ENCODE measurements around the gene LEAP2. TPM values are rescaled to one million over a fixed set of nuclear protein-coding genes. Genes with fewer than 3 reads are reported as not detected.

LEAP2 gene
- total RNA-seq, 1 donor from 2014 or later = 0.27 TPM

DNA sequence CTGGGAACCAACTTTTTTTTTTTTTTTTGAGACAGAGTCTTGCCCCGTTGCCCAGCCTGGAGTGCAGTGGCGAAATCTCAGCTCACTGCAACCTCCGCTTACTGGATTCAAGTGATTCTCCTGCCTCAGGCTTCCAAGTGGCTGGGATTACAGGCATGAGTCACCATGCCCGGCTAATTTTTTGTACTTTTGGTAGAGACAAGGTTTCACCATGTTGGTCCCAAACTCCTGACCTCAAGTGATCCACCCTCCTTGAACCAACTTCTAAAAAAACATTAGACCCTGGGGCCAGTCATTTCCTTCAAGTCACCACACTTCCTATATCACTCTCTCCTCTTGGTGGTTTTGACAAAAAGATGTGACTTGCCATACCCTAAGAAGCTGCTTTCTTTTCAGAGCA lies 32.2 kb upstream of the LEAP2 start:
- H3K4me1 ChIP-seq (ENCODE audit: insufficient read depth, low read length) = peaks cover 14% of the 10 kb centered on the region
- H3K27ac Mint-ChIP-seq (ENCODE audit: unreplicated experiment) = no peak overlapping the region
- H4K20me1 ChIP-seq (ENCODE audit: insufficient read depth, low read length) = no peaks in the 10 kb centered on the region
- no peaks in the 10 kb centered on the region for H3K36me3 ChIP-seq (ENCODE audit: insufficient read depth, low read length)
- no peak overlapping the region for H3K27ac ChIP-seq (ENCODE audit: low read depth, low read length)
- H3K9ac ChIP-seq (ENCODE audit: low read length) = no peak overlapping the region
- DNase-seq (ENCODE audit: low read depth) = no peak
- H3K27me3 Mint-ChIP-seq (ENCODE audit: low read depth, unreplicated experiment) = no peaks in the 10 kb centered on the region
- no peak overlapping the region for H3K4me3 ChIP-seq (ENCODE audit: insufficient read depth, low read depth, low read length)
- no peaks in the 10 kb centered on the region for H3K27me3 ChIP-seq (ENCODE audit: insufficient read depth, low read length)
- H3K4me2 ChIP-seq (ENCODE audit: low read length) = no peak overlapping the region
- H3K9me3 Mint-ChIP-seq (ENCODE audit: unreplicated experiment) = peaks cover 2% of the 10 kb centered on the region
- H3K79me2 ChIP-seq (ENCODE audit: insufficient read depth, low read length) = no peaks in the 10 kb centered on the region
- no peak overlapping the region for H3K4me3 Mint-ChIP-seq (ENCODE audit: unreplicated experiment)
- H3K36me3 Mint-ChIP-seq (ENCODE audit: low read depth, unreplicated experiment) = no peaks in the 10 kb centered on the region
- TF ChIP-seq, protein P1, sequence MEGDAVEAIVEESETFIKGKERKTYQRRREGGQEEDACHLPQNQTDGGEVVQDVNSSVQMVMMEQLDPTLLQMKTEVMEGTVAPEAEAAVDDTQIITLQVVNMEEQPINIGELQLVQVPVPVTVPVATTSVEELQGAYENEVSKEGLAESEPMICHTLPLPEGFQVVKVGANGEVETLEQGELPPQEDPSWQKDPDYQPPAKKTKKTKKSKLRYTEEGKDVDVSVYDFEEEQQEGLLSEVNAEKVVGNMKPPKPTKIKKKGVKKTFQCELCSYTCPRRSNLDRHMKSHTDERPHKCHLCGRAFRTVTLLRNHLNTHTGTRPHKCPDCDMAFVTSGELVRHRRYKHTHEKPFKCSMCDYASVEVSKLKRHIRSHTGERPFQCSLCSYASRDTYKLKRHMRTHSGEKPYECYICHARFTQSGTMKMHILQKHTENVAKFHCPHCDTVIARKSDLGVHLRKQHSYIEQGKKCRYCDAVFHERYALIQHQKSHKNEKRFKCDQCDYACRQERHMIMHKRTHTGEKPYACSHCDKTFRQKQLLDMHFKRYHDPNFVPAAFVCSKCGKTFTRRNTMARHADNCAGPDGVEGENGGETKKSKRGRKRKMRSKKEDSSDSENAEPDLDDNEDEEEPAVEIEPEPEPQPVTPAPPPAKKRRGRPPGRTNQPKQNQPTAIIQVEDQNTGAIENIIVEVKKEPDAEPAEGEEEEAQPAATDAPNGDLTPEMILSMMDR (IDR thresholded peaks at IDR 0.05; ENCODE audit: insufficient read depth, low read depth, low read length) = no peak
- no peak for TF ChIP-seq EZH2 (IDR thresholded peaks at IDR 0.05; ENCODE audit: insufficient read depth, low read length)
- no peaks in the 10 kb centered on the region for H3K9me3 ChIP-seq (ENCODE audit: insufficient read depth, low read depth, low read length)
- no peak overlapping the region for H2AFZ ChIP-seq (ENCODE audit: low read depth, low read length)
- peaks cover 14% of the 10 kb centered on the region for H3K4me1 Mint-ChIP-seq (ENCODE audit: low read depth, unreplicated experiment)
- no peak for FAIRE-seq

GRCh38 chr5:132848270-132848669 lies 25.2 kb upstream of the LEAP2 start:
- Histone ChIP-seq H3K36me3 (ENCODE audit: insufficient read depth, low read length) (no peaks in the 10 kb centered on the region), H3K27me3 (ENCODE audit: insufficient read depth, low read length) (no peaks in the 10 kb centered on the region), H4K20me1 (ENCODE audit: insufficient read depth, low read length) (no peaks in the 10 kb centered on the region), H3K79me2 (ENCODE audit: insufficient read depth, low read length) (no peaks in the 10 kb centered on the region), H2AFZ (ENCODE audit: low read depth, low read length) (no peak overlapping the region), H3K9me3 (ENCODE audit: insufficient read depth, low read depth, low read length) (no peaks in the 10 kb centered on the region), H3K4me2 (ENCODE audit: low read length) (no peak overlapping the region), H3K9ac (ENCODE audit: low read length) (no peak overlapping the region), H3K27ac (ENCODE audit: low read depth, low read length) (no peak overlapping the region), H3K4me1 (ENCODE audit: insufficient read depth, low read length) (no peaks in the 10 kb centered on the region), H3K4me3 (ENCODE audit: insufficient read depth, low read depth, low read length) (no peak overlapping the region)
- DNase-seq (ENCODE audit: low read depth) (no peak), FAIRE-seq (no peak)
- TF ChIP-seq EZH2 (IDR thresholded peaks at IDR 0.05; ENCODE audit: insufficient read depth, low read length) = no peak
- TF ChIP-seq, protein P1 (IDR thresholded peaks at IDR 0.05; ENCODE audit: insufficient read depth, low read depth, low read length) = no peak
- no peaks in the 10 kb centered on the region for H3K27me3 Mint-ChIP-seq (ENCODE audit: low read depth, unreplicated experiment)
- no peaks in the 10 kb centered on the region for H3K9me3 Mint-ChIP-seq (ENCODE audit: unreplicated experiment)
- H3K4me1 Mint-ChIP-seq (ENCODE audit: low read depth, unreplicated experiment) = peaks cover 11% of the 10 kb centered on the region
- H3K36me3 Mint-ChIP-seq (ENCODE audit: low read depth, unreplicated experiment) = no peaks in the 10 kb centered on the region
- H3K27ac Mint-ChIP-seq (ENCODE audit: unreplicated experiment) = no peak overlapping the region
- H3K4me3 Mint-ChIP-seq (ENCODE audit: unreplicated experiment) = no peak overlapping the region

DNA sequence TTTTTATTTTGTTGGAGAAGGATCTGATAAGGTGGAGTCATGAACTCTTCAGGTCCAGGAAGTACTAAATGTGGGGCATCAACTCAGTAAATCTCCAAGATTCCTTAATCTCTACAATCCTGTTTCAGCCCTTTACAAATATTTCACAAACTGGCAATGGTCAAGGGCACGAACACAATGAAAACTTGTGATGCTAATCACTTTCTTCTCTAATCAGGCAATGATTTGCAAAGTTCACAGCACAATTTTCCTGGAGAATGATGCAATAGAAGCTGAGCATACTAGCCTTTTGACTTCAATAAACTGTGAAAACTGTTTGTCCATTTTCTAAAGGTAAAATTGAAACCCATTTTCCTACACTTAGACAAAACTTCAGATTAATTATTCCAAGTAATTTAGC lies 24.1 kb upstream of the LEAP2 start:
- no peaks in the 10 kb centered on the region for H3K79me2 ChIP-seq (ENCODE audit: insufficient read depth, low read length)
- no peak overlapping the region for H3K4me3 Mint-ChIP-seq (ENCODE audit: unreplicated experiment)
- no peaks in the 10 kb centered on the region for H3K27me3 ChIP-seq (ENCODE audit: insufficient read depth, low read length)
- no peaks in the 10 kb centered on the region for H3K9me3 Mint-ChIP-seq (ENCODE audit: unreplicated experiment)
- peak overlapping the region; percentile 36 for H3K27ac Mint-ChIP-seq (ENCODE audit: unreplicated experiment)
- no peaks in the 10 kb centered on the region for H3K36me3 ChIP-seq (ENCODE audit: insufficient read depth, low read length)
- H3K9ac ChIP-seq (ENCODE audit: low read length) = no peak overlapping the region
- no peaks in the 10 kb centered on the region for H4K20me1 ChIP-seq (ENCODE audit: insufficient read depth, low read length)
- no peaks in the 10 kb centered on the region for H3K9me3 ChIP-seq (ENCODE audit: insufficient read depth, low read depth, low read length)
- no peak overlapping the region for H3K4me3 ChIP-seq (ENCODE audit: insufficient read depth, low read depth, low read length)
- no peak overlapping the region for H2AFZ ChIP-seq (ENCODE audit: low read depth, low read length)
- H3K4me2 ChIP-seq (ENCODE audit: low read length) = no peak overlapping the region
- no peaks in the 10 kb centered on the region for H3K27me3 Mint-ChIP-seq (ENCODE audit: low read depth, unreplicated experiment)
- FAIRE-seq (no peak), DNase-seq (ENCODE audit: low read depth) (no peak)
- H3K36me3 Mint-ChIP-seq (ENCODE audit: low read depth, unreplicated experiment) = no peaks in the 10 kb centered on the region
- peaks cover 11% of the 10 kb centered on the region for H3K4me1 Mint-ChIP-seq (ENCODE audit: low read depth, unreplicated experiment)
- no peaks in the 10 kb centered on the region for H3K4me1 ChIP-seq (ENCODE audit: insufficient read depth, low read length)
- TF ChIP-seq, protein P1 (IDR thresholded peaks at IDR 0.05; ENCODE audit: insufficient read depth, low read depth, low read length) = no peak
- no peak for TF ChIP-seq EZH2 (IDR thresholded peaks at IDR 0.05; ENCODE audit: insufficient read depth, low read length)
- no peak overlapping the region for H3K27ac ChIP-seq (ENCODE audit: low read depth, low read length)
